ENCODE data around the gene ARSG. TPM values are rescaled to one million over a fixed set of nuclear protein-coding genes. Genes with fewer than 3 reads are reported as not detected.

ARSG gene
- polyA plus RNA-seq, 1 of the 3 experiments (the other 2 are of a cell fraction) = 0.41 TPM

DNA sequence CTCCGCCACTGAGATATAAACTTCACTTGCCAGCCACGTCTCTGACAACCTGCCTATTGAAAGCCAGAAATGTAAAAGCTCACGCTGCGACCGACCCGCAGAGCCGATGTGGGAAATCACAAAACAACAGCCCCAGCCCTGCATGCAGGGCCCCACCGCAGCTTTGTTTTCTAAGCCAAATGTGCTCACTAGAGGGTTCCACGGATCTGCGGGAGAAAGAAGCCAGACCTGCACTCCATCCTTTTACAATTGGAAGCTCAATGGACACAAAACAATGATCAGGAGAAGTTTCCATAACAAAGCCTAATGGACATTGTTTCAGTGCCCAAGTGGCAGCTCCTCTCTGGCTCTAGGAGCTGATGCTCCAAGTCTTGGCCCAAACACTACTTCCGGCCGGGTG is 132.9 kb downstream of the ARSG start:
- Histone ChIP-seq H3K27me3 (ENCODE audit: insufficient read depth) (no peaks in the 10 kb centered on the region), H3K4me3 (ENCODE audit: low read depth in 2 of 2, low read length in 1 of 2) (no peak overlapping the region), H4K20me1 (ENCODE audit: insufficient read depth) (no peaks in the 10 kb centered on the region), H3K9me2 (no peaks in the 10 kb centered on the region), H3K36me3 (replicated peaks in 1 of 2; ENCODE audit: control insufficient read depth in 1 of 2, insufficient read depth in 2 of 2, low read length in 1 of 2) (peaks cover 9 to 38% of the 10 kb centered on the region in 2 experiments), H3K27ac (ENCODE audit: low read depth in 2 of 2, low read length in 1 of 2) (no peak overlapping the region), H3F3A (replicated peaks; ENCODE audit: insufficient read depth) (peaks cover under 1% of the 10 kb centered on the region), H3K9ac (no peak overlapping the region), H2AFZ (ENCODE audit: low read depth) (no peak overlapping the region), H3K4me1 (ENCODE audit: control insufficient read depth in 1 of 2, insufficient read depth in 2 of 2, low read depth in 1 of 2, low read length in 1 of 2) (no peaks in the 10 kb centered on the region), H3K4me2 (no peak overlapping the region), H3K9me3 (no peaks in the 10 kb centered on the region), H3K79me2 (ENCODE audit: insufficient read depth) (no peaks in the 10 kb centered on the region)
- POLR2A ChIA-PET = interaction anchor here (1.3 kb wide), 1 partner anchor 177 kb away, joined by 3 read pairs; the partner anchor contains the start of gene AMZ2
- no peak for TF ChIP-seq EP300 (IDR thresholded peaks at IDR 0.05; ENCODE audit: borderline replicate concordance in 1 of 2, low read depth in 1 of 2, low read length in 1 of 2)
- TF ChIP-seq, protein P1, sequence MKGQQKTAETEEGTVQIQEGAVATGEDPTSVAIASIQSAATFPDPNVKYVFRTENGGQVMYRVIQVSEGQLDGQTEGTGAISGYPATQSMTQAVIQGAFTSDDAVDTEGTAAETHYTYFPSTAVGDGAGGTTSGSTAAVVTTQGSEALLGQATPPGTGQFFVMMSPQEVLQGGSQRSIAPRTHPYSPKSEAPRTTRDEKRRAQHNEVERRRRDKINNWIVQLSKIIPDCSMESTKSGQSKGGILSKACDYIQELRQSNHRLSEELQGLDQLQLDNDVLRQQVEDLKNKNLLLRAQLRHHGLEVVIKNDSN (IDR thresholded peaks at IDR 0.05; ENCODE audit: borderline replicate concordance, low read depth) = no peak
- TF ChIP-seq POLR2AphosphoS5 (IDR thresholded peaks at IDR 0.05; ENCODE audit: low read depth, low read length) = no peak
- TF ChIP-seq, protein P2, sequence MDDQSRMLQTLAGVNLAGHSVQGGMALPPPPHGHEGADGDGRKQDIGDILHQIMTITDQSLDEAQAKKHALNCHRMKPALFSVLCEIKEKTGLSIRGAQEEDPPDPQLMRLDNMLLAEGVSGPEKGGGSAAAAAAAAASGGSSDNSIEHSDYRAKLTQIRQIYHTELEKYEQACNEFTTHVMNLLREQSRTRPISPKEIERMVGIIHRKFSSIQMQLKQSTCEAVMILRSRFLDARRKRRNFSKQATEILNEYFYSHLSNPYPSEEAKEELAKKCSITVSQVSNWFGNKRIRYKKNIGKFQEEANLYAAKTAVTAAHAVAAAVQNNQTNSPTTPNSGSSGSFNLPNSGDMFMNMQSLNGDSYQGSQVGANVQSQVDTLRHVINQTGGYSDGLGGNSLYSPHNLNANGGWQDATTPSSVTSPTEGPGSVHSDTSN (IDR thresholded peaks at IDR 0.05) = no peak
- TF ChIP-seq, protein P3, sequence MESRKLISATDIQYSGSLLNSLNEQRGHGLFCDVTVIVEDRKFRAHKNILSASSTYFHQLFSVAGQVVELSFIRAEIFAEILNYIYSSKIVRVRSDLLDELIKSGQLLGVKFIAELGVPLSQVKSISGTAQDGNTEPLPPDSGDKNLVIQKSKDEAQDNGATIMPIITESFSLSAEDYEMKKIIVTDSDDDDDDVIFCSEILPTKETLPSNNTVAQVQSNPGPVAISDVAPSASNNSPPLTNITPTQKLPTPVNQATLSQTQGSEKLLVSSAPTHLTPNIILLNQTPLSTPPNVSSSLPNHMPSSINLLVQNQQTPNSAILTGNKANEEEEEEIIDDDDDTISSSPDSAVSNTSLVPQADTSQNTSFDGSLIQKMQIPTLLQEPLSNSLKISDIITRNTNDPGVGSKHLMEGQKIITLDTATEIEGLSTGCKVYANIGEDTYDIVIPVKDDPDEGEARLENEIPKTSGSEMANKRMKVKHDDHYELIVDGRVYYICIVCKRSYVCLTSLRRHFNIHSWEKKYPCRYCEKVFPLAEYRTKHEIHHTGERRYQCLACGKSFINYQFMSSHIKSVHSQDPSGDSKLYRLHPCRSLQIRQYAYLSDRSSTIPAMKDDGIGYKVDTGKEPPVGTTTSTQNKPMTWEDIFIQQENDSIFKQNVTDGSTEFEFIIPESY (IDR thresholded peaks at IDR 0.05; ENCODE audit: borderline replicate concordance, low read depth) = no peak
- no peak for TF ChIP-seq ELF1 (IDR thresholded peaks at IDR 0.05)
- no peak for TF ChIP-seq EZH2phosphoT487 (IDR thresholded peaks at IDR 0.05; ENCODE audit: borderline replicate concordance, low read depth)
- TF ChIP-seq NFIC (IDR thresholded peaks at IDR 0.05; ENCODE audit: borderline replicate concordance) = no peak
- no peak for TF ChIP-seq RFX5 (IDR thresholded peaks at IDR 0.05; ENCODE audit: low read length)
- no peak for TF ChIP-seq FOXM1 (IDR thresholded peaks at IDR 0.05; ENCODE audit: low read depth)
- TF ChIP-seq MEF2A (IDR thresholded peaks at IDR 0.05; ENCODE audit: borderline replicate concordance, low read depth) = no peak
- 95% methylated on average over 12 of the region's 12 CpGs for WGBS (ENCODE audit: low lambda C conversion rate)
- CTCF ChIA-PET = interaction anchor here (1.2 to 5.1 kb wide), 2 partner anchors 12 to 27 kb away, joined by 4 to 35 read pairs; no protein-coding TSS in a partner anchor
- DNase-seq = no peak

DNA sequence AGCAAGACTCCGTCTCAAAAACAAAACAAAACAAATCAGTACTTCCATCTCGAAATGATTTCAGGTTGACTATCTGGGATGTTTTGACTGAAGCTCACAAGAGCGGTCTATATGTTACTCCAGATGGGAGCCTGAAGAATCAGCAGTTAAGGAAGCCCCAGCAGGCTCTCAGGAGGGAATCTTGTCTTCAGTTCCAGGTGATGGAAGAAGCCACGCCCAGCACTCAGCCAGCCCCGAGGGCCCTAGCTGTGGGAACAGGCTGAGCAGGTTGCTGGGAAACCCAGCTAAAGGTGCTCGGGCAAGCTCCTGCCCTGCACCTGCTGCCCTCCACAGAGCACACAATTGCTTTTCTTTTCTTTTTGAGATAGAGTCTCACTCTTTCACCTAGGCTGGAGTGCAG is 133.6 kb downstream of the ARSG start:
- H3K9me2 ChIP-seq = no peaks in the 10 kb centered on the region
- no peaks in the 10 kb centered on the region for H4K20me1 ChIP-seq (ENCODE audit: insufficient read depth)
- no peaks in the 10 kb centered on the region for H3K4me1 ChIP-seq (ENCODE audit: control insufficient read depth in 1 of 2, insufficient read depth in 2 of 2, low read depth in 1 of 2, low read length in 1 of 2)
- H3K9ac ChIP-seq = no peak overlapping the region
- H3K4me3 ChIP-seq (ENCODE audit: low read depth in 2 of 2, low read length in 1 of 2) = no peak overlapping the region
- no peaks in the 10 kb centered on the region for H3F3A ChIP-seq (replicated peaks; ENCODE audit: insufficient read depth)
- no peaks in the 10 kb centered on the region for H3K27me3 ChIP-seq (ENCODE audit: insufficient read depth)
- no peaks in the 10 kb centered on the region for H3K9me3 ChIP-seq
- H3K36me3 ChIP-seq (replicated peaks in 1 of 2; ENCODE audit: control insufficient read depth in 1 of 2, insufficient read depth in 2 of 2, low read length in 1 of 2) = peaks cover 10 to 37% of the 10 kb centered on the region in 2 experiments
- TF ChIP-seq RCOR1 (IDR thresholded peaks at IDR 0.05; ENCODE audit: low read length) (no peak), FOSL2 (IDR thresholded peaks at IDR 0.05; ENCODE audit: borderline replicate concordance, low read depth) (no peak), YY1 (IDR thresholded peaks at IDR 0.05; ENCODE audit: low read depth) (no peak), NFIC (IDR thresholded peaks at IDR 0.05; ENCODE audit: borderline replicate concordance) (no peak), GATA2 (CRISPR knock-in tag; IDR thresholded peaks at IDR 0.05) (no peak)
- TF ChIP-seq, protein P4, sequence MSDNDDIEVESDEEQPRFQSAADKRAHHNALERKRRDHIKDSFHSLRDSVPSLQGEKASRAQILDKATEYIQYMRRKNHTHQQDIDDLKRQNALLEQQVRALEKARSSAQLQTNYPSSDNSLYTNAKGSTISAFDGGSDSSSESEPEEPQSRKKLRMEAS (IDR thresholded peaks at IDR 0.05; ENCODE audit: low read depth) = no peak
- TF ChIP-seq, protein P1 (IDR thresholded peaks at IDR 0.05; ENCODE audit: borderline replicate concordance, low read depth) = no peak
- TF ChIP-seq, protein P5, sequence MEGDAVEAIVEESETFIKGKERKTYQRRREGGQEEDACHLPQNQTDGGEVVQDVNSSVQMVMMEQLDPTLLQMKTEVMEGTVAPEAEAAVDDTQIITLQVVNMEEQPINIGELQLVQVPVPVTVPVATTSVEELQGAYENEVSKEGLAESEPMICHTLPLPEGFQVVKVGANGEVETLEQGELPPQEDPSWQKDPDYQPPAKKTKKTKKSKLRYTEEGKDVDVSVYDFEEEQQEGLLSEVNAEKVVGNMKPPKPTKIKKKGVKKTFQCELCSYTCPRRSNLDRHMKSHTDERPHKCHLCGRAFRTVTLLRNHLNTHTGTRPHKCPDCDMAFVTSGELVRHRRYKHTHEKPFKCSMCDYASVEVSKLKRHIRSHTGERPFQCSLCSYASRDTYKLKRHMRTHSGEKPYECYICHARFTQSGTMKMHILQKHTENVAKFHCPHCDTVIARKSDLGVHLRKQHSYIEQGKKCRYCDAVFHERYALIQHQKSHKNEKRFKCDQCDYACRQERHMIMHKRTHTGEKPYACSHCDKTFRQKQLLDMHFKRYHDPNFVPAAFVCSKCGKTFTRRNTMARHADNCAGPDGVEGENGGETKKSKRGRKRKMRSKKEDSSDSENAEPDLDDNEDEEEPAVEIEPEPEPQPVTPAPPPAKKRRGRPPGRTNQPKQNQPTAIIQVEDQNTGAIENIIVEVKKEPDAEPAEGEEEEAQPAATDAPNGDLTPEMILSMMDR (IDR thresholded peaks at IDR 0.05) = no peak
- H3K4me2 ChIP-seq = no peak overlapping the region
- no peaks in the 10 kb centered on the region for H3K79me2 ChIP-seq (ENCODE audit: insufficient read depth)
- no peak for DNase-seq
- POLR2A ChIA-PET = interaction anchor here (1.3 kb wide), 1 partner anchor 177 kb away, joined by 3 read pairs; the partner anchor contains the start of gene AMZ2
- no peak overlapping the region for H2AFZ ChIP-seq (ENCODE audit: low read depth)
- H3K27ac ChIP-seq (ENCODE audit: low read depth in 2 of 2, low read length in 1 of 2) = no peak overlapping the region
- 76% methylated on average over 6 of the region's 6 CpGs for WGBS (ENCODE audit: low lambda C conversion rate)
- CTCF ChIA-PET = interaction anchor here (1.2 to 5.1 kb wide), 4 partner anchors 12 to 28 kb away, joined by 4 to 35 read pairs (median 5); no protein-coding TSS in a partner anchor

All from SK-N-SH (cell line).